HG03139 (cell line): ENCODE results near the gene UPK1B.

Experiments
- ATAC-seq: cut with Tn5 transposase; IDR thresholded peaks from one replicate; pipeline ENCODE4 v1.9.1; 2021; ENCODE audit not compliant: unreplicated experiment

UPK1B gene

DNA sequence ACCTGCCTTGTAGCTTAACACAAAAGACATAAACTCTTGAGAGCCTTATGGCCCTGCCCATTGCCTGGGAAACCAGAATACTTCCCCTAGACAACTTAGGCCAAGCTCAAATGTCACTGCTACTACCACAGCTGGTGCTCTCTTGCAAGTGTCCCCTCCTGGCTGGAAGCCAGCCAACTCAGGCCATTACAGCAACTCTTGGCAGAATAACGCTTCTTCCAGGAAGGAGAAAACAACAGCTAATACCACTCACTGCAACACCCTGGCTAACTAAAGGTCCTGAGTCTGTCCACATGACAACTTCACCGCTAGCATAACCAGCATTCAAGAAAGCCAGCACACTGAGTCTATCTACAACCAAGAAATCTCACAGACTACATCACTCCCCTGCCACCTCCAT, 72.4 kb downstream of the UPK1B start:
- ATAC-seq: no peak
